IMR-90 (cell line): Measurements from ENCODE around the gene DCAF6. TPM values are rescaled to one million over a fixed set of nuclear protein-coding genes. Genes with fewer than 3 reads are reported as not detected.

ENCODE experiments used
- ATAC-seq: fragments of 200-7000 bp; cut with Tn5 transposase; 2 replicates; pipeline ENCODE4 v1.9.1; 2020; ENCODE audit warnings: low read depth, mild to moderate bottlenecking, moderate library complexity
- BruUV-seq: library from RNA; stranded (reverse); fragments of 400-500 nt; replicated peaks from 2 replicates; lab custom pipeline; 2021; lab: Mats Ljungman, UMichigan
- CTCF ChIA-PET: fragments of 300-600 bp; formaldehyde crosslinking; extraction: SDS; loops from one replicate; lab custom pipeline; 2021; ENCODE audit warnings: antibody characterized with exemption; lab: Yijun Ruan, JAX
- POLR2A ChIA-PET: fragments of 300-600 bp; sonication (Branson Sonifier 250); formaldehyde crosslinking; loops from one replicate; lab custom pipeline; 2022; ENCODE audit warnings: antibody characterized with exemption; ENCODE audit not compliant: unreplicated experiment; lab: Charles Lee
- DNase-seq: peaks from one replicate; pipeline ENCODE4 v3.0.0; 2013
- H2AFZ ChIP-seq: replicated peaks from 2 replicates; pipeline ENCODE3; 2013; ENCODE audit warnings: low read length, mild to moderate bottlenecking; ENCODE audit not compliant: poor library complexity
- H2AK5ac ChIP-seq: 2 replicates; pipeline ENCODE4 v1.6.1; 2013; ENCODE audit warnings: low read depth, low read length, inconsistent platforms
- H2AK9ac ChIP-seq: replicated peaks from 2 replicates; pipeline ENCODE3; 2013; ENCODE audit warnings: mild to moderate bottlenecking, low read depth, low read length, moderate library complexity; ENCODE audit not compliant: poor library complexity
- H2BK120ac ChIP-seq: 2 replicates; pipeline ENCODE4 v1.6.1; 2013; ENCODE audit warnings: low read depth, low read length, inconsistent platforms
- H2BK15ac ChIP-seq: 3 replicates; pipeline ENCODE4 v1.6.1; 2013; ENCODE audit warnings: low read depth, low read length, inconsistent platforms
- H2BK20ac ChIP-seq: 2 replicates; pipeline ENCODE4 v1.6.1; 2013; ENCODE audit warnings: low read depth, mild to moderate bottlenecking, inconsistent platforms, low read length, moderate library complexity
- H2BK5ac ChIP-seq: 2 replicates; pipeline ENCODE4 v1.6.1; 2013; ENCODE audit warnings: mild to moderate bottlenecking, low read depth, low read length, inconsistent platforms; ENCODE audit not compliant: poor library complexity, severe bottlenecking
- H3K14ac ChIP-seq: replicated peaks from 2 replicates; pipeline ENCODE4 v1.6.1; 2013; ENCODE audit warnings: low read depth, low read length, inconsistent platforms
- H3K18ac ChIP-seq: 2 replicates; pipeline ENCODE4 v1.6.1; 2013; ENCODE audit warnings: low read depth, low read length, control low read depth
- H3K23ac ChIP-seq: 2 replicates; pipeline ENCODE4 v1.6.1; 2013; ENCODE audit warnings: low read depth, low read length, inconsistent platforms
- H3K27ac ChIP-seq: 2 replicates; pipeline ENCODE4 v1.5.1; 2013; ENCODE audit warnings: mild to moderate bottlenecking, control low read depth, low read length; ENCODE audit not compliant: insufficient read depth
- H3K27me3 ChIP-seq: 2 replicates; pipeline ENCODE4 v1.6.1; 2013; ENCODE audit warnings: low read length; ENCODE audit not compliant: control insufficient read depth, insufficient read depth
- H3K36me3 ChIP-seq: 2 replicates; pipeline ENCODE4 v1.6.1; 2013; ENCODE audit warnings: low read length, mixed read lengths; ENCODE audit not compliant: control insufficient read depth, insufficient read depth
- H3K4ac ChIP-seq: 2 replicates; pipeline ENCODE4 v1.6.1; 2013; ENCODE audit warnings: low read depth, low read length, inconsistent platforms
- H3K4me1 ChIP-seq: 2 replicates; pipeline ENCODE4 v1.6.1; 2013; ENCODE audit warnings: low read length, mixed read lengths; ENCODE audit not compliant: control insufficient read depth, insufficient read depth
- H3K4me2 ChIP-seq: 2 replicates; pipeline ENCODE4 v1.6.1; 2013; ENCODE audit warnings: low read depth, mild to moderate bottlenecking, control low read depth, low read length, moderate library complexity
- H3K4me3 ChIP-seq: 2 replicates; pipeline ENCODE4 v1.5.1; 2013; ENCODE audit warnings: low read depth, mild to moderate bottlenecking, control low read depth, low read length, moderate library complexity; ENCODE audit not compliant: insufficient read depth
- H3K56ac ChIP-seq: 2 replicates; pipeline ENCODE4 v1.6.1; 2013; ENCODE audit warnings: low read length, inconsistent platforms; ENCODE audit not compliant: insufficient read depth; ENCODE audit errors: extremely low read depth
- H3K79me1 ChIP-seq, 2 experiments: 2 replicates each; pipeline ENCODE4 v1.6.1; 2013; ENCODE audit warnings: low read length in 2 of 2, inconsistent platforms in 1 of 2, low read depth in 1 of 2
- H3K9ac ChIP-seq: 2 replicates; pipeline ENCODE4 v1.6.1; 2013; ENCODE audit warnings: low read depth, low read length, control low read depth
- H3K9me1 ChIP-seq: 2 replicates; pipeline ENCODE4 v1.6.1; 2013; ENCODE audit warnings: low read length, inconsistent platforms; ENCODE audit not compliant: insufficient read depth
- H3K9me3 ChIP-seq: 2 replicates; pipeline ENCODE4 v1.6.1; 2013; ENCODE audit warnings: low read length; ENCODE audit not compliant: control insufficient read depth, insufficient read depth
- H4K20me1 ChIP-seq: 2 replicates; pipeline ENCODE4 v1.6.1; 2013; ENCODE audit warnings: low read length, inconsistent platforms; ENCODE audit not compliant: insufficient read depth
- H4K5ac ChIP-seq: 2 replicates; pipeline ENCODE4 v1.6.1; 2013; ENCODE audit warnings: mild to moderate bottlenecking, low read depth, low read length, control low read depth
- H4K8ac ChIP-seq, 2 experiments: 2 replicates each; pipeline ENCODE4 v1.6.1; 2013; ENCODE audit warnings: low read depth in 2 of 2, low read length in 2 of 2, control low read depth in 1 of 2, inconsistent platforms in 1 of 2
- H4K91ac ChIP-seq: 2 replicates; pipeline ENCODE4 v1.6.1; 2013; ENCODE audit warnings: low read depth, low read length, inconsistent platforms; ENCODE audit not compliant: insufficient read depth
- CTCF ChIP-seq: conservative IDR thresholded peaks from 2 replicates; pipeline ENCODE4 v1.5.1; 2012; ENCODE audit warnings: mild to moderate bottlenecking, low read depth, low read length, improper control_type of control experiment
- MAFK ChIP-seq: IDR thresholded peaks from 2 replicates; pipeline ENCODE4 v1.6.1; 2012; ENCODE audit warnings: low read depth, low read length, improper control_type of control experiment
- MAZ ChIP-seq: IDR thresholded peaks from 2 replicates; pipeline ENCODE4 v1.6.1; 2012; ENCODE audit warnings: low read depth, mild to moderate bottlenecking, low read length, improper control_type of control experiment, moderate library complexity, borderline replicate concordance
- POLR2A ChIP-seq: IDR thresholded peaks from 2 replicates; pipeline ENCODE4 v1.6.1; 2012; ENCODE audit warnings: mild to moderate bottlenecking, low read depth, low read length
- RAD21 ChIP-seq: IDR thresholded peaks from 2 replicates; pipeline ENCODE4 v1.6.1; 2012; ENCODE audit warnings: low read length, improper control_type of control experiment
- SMC3 ChIP-seq: fragments of 150-350 bp; IDR thresholded peaks from 2 replicates; pipeline ENCODE4 v1.6.1; 2016; ENCODE audit warnings: low read depth, mild to moderate bottlenecking, antibody characterized with exemption, low read length, moderate library complexity
- WGBS, 2 experiments: methylation state at CpG; one replicate each; pipeline versions ENCODE4 v1.1.5 to v1.1.7; 2013; ENCODE audit warnings: missing lambda C conversion rate in 2 of 2; ENCODE audit not compliant: insufficient read length in 1 of 2; ENCODE audit errors: extremely low coverage in 2 of 2; 5-methylcytosine and 5-hydroxymethylcytosine counted together
- dilution Hi-C: fragments of 300-500 bp; cut with HindIII; formaldehyde crosslinking; loops from one replicate; pipeline ENCODE4 v1.14.3; 2018; ENCODE audit warnings: low sequenced_read_pairs; ENCODE audit not compliant: unreplicated experiment
- in situ Hi-C: fragments of 300-500 bp; cut with MboI; formaldehyde crosslinking; loops from 3 replicates; pipeline ENCODE4 v1.14.3; 2019; ENCODE audit warnings: low sequenced_read_pairs, inconsistent platforms, mixed read lengths
- intact Hi-C: fragments of 100-400 bp; cut with micrococcal nuclease; formaldehyde crosslinking; loops from 2 replicates; pipeline ENCODE4 v1.10.0; 2022
- polyA plus RNA-seq, 3 experiments: library from polyadenylated mRNA; depleted of rRNA; stranded (reverse); fragments of >200 nt; gene quantifications; 2 replicates each; pipeline ENCODE4 v1.2.3, GENCODE V29; 2012; ENCODE audit warnings: low replicate concordance in 1 of 3
- total RNA-seq: library from RNA; depleted of rRNA; stranded (reverse); fragments of >200 nt; gene quantifications from 2 replicates; pipeline ENCODE4 v1.2.3, GENCODE V29; 2012

The DCAF6 gene
- total and polyA plus RNA-seq, 2 of the 4 experiments (the other 2 are of a cell fraction) = 60.4 to 88.7 TPM

- intact Hi-C loops = no loop called here
These were observed 156.3 kb downstream of the DCAF6 start for GRCh38 chr1:168092566-168093355.

More at GRCh38 chr1:168092566-168093355, 156.3 kb downstream of the DCAF6 start:
- DNase-seq = no peak
- Histone ChIP-seq H2BK5ac (no peak overlapping the region), H4K5ac (no peak overlapping the region), H2BK15ac (no peak overlapping the region), H3K4ac (no peak overlapping the region), H3K4me2 (no peak overlapping the region), H3K27me3 (no peaks in the 10 kb centered on the region), H4K20me1 (no peaks in the 10 kb centered on the region), H3K79me1 (no peaks in the 10 kb centered on the region; a peak in 1 of 4 replicates), H3K18ac (no peak overlapping the region), H3K4me1 (peaks cover 8% of the 10 kb centered on the region), H2AFZ (peak overlapping the region; percentile 59), H3K36me3 (peaks cover 22% of the 10 kb centered on the region), H3K9ac (no peak overlapping the region), H3K14ac (no peak overlapping the region), H3K9me1 (peaks cover 8% of the 10 kb centered on the region), H2AK9ac (no peak overlapping the region), H2BK20ac (no peak overlapping the region), H3K56ac (no peak overlapping the region), H2AK5ac (no peak overlapping the region), H3K23ac (no peak overlapping the region), H3K9me3 (no peaks in the 10 kb centered on the region), H3K27ac (no peak overlapping the region), H4K91ac (no peak overlapping the region), H4K8ac (no peak overlapping the region), H3K4me3 (no peak overlapping the region), H2BK120ac (no peak overlapping the region)
- POLR2A ChIA-PET = no interaction called here
- CTCF ChIA-PET = interaction anchor here (0.5 to 1.6 kb wide), 5 partner anchors 9 to 75 kb away, joined by 3 to 7 read pairs (median 3); no protein-coding TSS in a partner anchor
- dilution Hi-C loops = no loop called here
- BruUV-seq = no TSS peak
- no peak for TF ChIP-seq POLR2A
- peak; percentile 30 for TF ChIP-seq CTCF
- TF ChIP-seq MAZ = no peak
- no peak for TF ChIP-seq SMC3
- TF ChIP-seq RAD21 = peak; percentile 43
- TF ChIP-seq MAFK = no peak
- in situ Hi-C loops = no loop called here
- no peak for ATAC-seq
- 75% methylated on average over 7 of the region's 16 CpGs; no CpG with 5 or more reads in 1 of the 2 experiments for WGBS, 2 experiments
